OCI-LY1 (cell line): ENCODE data around the gene AGAP3.

Source experiments
- H2AFZ ChIP-seq: fragments of 200-600 bp; sonication (generic), shearing (Covaris generic); 2 replicates; pipeline ENCODE4 v1.6.0; 2014; ENCODE audit warnings: antibody characterized with exemption, mild to moderate bottlenecking, low read length
- H3F3A ChIP-seq: fragments of 200-600 bp; sonication (generic), shearing (Covaris generic); 2 replicates; pipeline ENCODE4 v1.6.0; 2014; ENCODE audit warnings: mild to moderate bottlenecking, antibody characterized with exemption, low read length, moderate library complexity; ENCODE audit not compliant: insufficient read depth
- H3K27ac ChIP-seq: fragments of 200-600 bp; sonication (generic); 2 replicates; pipeline ENCODE4 v1.5.1; 2014; ENCODE audit warnings: low read length, mixed run types, mild to moderate bottlenecking, low read depth; ENCODE audit not compliant: poor library complexity, severe bottlenecking
- H3K27me3 ChIP-seq: fragments of 200-600 bp; sonication (generic); 2 replicates; pipeline ENCODE4 v1.6.0; 2014; ENCODE audit warnings: antibody characterized with exemption, mild to moderate bottlenecking, low read length, moderate library complexity; ENCODE audit not compliant: insufficient read depth
- H3K36me3 ChIP-seq: fragments of 200-600 bp; sonication (generic); 2 replicates; pipeline ENCODE4 v1.6.1; 2014; ENCODE audit warnings: mild to moderate bottlenecking, antibody characterized with exemption, low read length, moderate library complexity, mixed read lengths; ENCODE audit not compliant: insufficient read depth
- H3K4me1 ChIP-seq: fragments of 200-600 bp; sonication (generic); 2 replicates; pipeline ENCODE4 v1.5.1; 2014; ENCODE audit warnings: mild to moderate bottlenecking, low read length, moderate library complexity; ENCODE audit not compliant: insufficient read depth, severe bottlenecking
- H3K4me2 ChIP-seq: fragments of 200-600 bp; sonication (generic), shearing (Covaris generic); 2 replicates; pipeline ENCODE4 v1.6.1; 2014; ENCODE audit warnings: low read length
- H3K4me3 ChIP-seq: fragments of 200-600 bp; sonication (generic); 2 replicates; pipeline ENCODE4 v1.5.1; 2014; ENCODE audit warnings: low read length, low read depth, mild to moderate bottlenecking, mixed read lengths; ENCODE audit not compliant: poor library complexity, severe bottlenecking
- H3K79me2 ChIP-seq: fragments of 200-600 bp; shearing (Covaris generic); 2 replicates; pipeline ENCODE4 v1.6.1; 2016; ENCODE audit warnings: mixed run types, low read length, mixed read lengths; ENCODE audit not compliant: insufficient read depth
- H3K9ac ChIP-seq: fragments of 200-600 bp; sonication (generic), shearing (Covaris generic); 2 replicates; pipeline ENCODE4 v1.6.1; 2014; ENCODE audit warnings: mild to moderate bottlenecking, low read length, mixed read lengths
- H3K9me2 ChIP-seq: fragments of 200-600 bp; sonication (generic), shearing (Covaris generic); 2 replicates; pipeline ENCODE4 v1.6.1; 2014; ENCODE audit warnings: low read depth, mild to moderate bottlenecking, low read length, mixed read lengths
- H3K9me3 ChIP-seq: fragments of 200-600 bp; shearing (Covaris generic); 2 replicates; pipeline ENCODE4 v1.6.1; 2014; ENCODE audit warnings: low read length, mixed read lengths
- H4K20me1 ChIP-seq: fragments of 200-600 bp; sonication (generic), shearing (Covaris generic); 2 replicates; pipeline ENCODE4 v1.6.0; 2016; ENCODE audit warnings: mild to moderate bottlenecking, low read length; ENCODE audit not compliant: insufficient read depth
- EZH2 ChIP-seq: fragments of 200-600 bp; sonication (generic), shearing (Covaris generic); IDR thresholded peaks from 2 replicates; pipeline ENCODE4 v1.8.0; 2017; ENCODE audit warnings: borderline replicate concordance, mixed run types, mild to moderate bottlenecking, antibody characterized with exemption, low read length, moderate library complexity, mixed read lengths
- TF ChIP-seq, protein P1 (sequence below): fragments of 200-600 bp; sonication (generic), shearing (Covaris generic); IDR thresholded peaks from 2 replicates; pipeline ENCODE4 v1.5.1; 2017; ENCODE audit warnings: mild to moderate bottlenecking, antibody characterized with exemption, low read length, moderate library complexity, mixed read lengths

Gene AGAP3

DNA sequence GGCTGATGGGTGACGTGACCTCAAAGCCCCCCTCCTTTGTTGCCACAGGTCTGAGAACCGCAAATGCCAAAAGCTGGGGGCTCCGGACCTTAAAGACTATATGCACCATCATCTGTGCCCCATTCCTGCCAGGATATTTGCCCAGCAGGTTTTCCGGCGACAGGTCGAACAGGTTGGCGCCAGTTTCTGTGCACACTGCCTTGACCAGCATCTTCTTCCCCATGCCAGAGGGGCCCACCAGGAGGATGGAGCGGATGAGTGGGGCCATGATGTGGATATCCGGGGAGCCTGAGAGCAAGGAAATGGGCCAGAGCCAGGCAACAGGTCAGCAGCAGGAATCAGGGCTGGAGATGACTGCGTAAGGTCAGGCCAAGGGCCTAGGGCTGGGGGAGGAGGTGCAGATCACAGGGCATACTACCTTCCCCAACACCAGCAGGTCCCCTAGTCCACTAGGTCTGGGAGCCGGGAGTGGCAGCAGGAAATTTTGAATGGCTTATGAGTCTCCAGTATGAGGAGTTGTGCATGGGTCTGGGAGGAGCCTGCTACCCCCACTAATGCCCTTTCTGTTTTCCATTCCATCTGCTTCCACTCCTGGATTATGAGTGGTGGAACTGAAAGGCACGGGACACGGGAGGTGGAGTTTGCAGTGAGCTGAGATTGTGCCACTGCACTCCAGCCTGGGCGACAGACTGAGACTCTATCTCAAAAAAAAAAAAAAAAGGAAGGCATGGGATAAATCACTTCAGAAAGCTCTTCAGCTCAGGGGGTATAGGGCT, 107.1 kb downstream of the AGAP3 start:
- TF ChIP-seq EZH2, result no peak
- TF ChIP-seq, protein P1, sequence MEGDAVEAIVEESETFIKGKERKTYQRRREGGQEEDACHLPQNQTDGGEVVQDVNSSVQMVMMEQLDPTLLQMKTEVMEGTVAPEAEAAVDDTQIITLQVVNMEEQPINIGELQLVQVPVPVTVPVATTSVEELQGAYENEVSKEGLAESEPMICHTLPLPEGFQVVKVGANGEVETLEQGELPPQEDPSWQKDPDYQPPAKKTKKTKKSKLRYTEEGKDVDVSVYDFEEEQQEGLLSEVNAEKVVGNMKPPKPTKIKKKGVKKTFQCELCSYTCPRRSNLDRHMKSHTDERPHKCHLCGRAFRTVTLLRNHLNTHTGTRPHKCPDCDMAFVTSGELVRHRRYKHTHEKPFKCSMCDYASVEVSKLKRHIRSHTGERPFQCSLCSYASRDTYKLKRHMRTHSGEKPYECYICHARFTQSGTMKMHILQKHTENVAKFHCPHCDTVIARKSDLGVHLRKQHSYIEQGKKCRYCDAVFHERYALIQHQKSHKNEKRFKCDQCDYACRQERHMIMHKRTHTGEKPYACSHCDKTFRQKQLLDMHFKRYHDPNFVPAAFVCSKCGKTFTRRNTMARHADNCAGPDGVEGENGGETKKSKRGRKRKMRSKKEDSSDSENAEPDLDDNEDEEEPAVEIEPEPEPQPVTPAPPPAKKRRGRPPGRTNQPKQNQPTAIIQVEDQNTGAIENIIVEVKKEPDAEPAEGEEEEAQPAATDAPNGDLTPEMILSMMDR, result no peak
- Histone ChIP-seq H3K27me3 (peaks cover 10% of the 10 kb centered on the region; the same call in 1 of the 2 replicates), H3K9me2 (no peaks in the 10 kb centered on the region), H3K36me3 (no peaks in the 10 kb centered on the region), H3K79me2 (no peaks in the 10 kb centered on the region), H3K27ac (no peak overlapping the region), H2AFZ (no peak overlapping the region), H3K4me1 (no peaks in the 10 kb centered on the region), H4K20me1 (no peaks in the 10 kb centered on the region), H3K9me3 (no peaks in the 10 kb centered on the region), H3F3A (no peaks in the 10 kb centered on the region), H3K4me3 (no peak overlapping the region), H3K4me2 (no peak overlapping the region), H3K9ac (no peak overlapping the region)
